ENCODE results near the gene C17orf113. TPM values are rescaled to one million over a fixed set of nuclear protein-coding genes. Genes with fewer than 3 reads are reported as not detected.

The C17orf113 gene
- total and polyA plus RNA-seq, 2 of the 13 experiments (the other 11 are each of a cell fraction or from before 2014, with no cell fraction given): 0.87 to 1.1 TPM

- TF ChIP-seq KMT2B (CRISPR knock-in tag; IDR thresholded peaks at IDR 0.05) (peak; percentile 95), ZNF577 (CRISPR knock-in tag; IDR thresholded peaks at IDR 0.05; ENCODE audit: borderline replicate concordance, low read depth) (peak; percentile 82; the same call in 1 of the 2 replicates), SMAD9 (CRISPR knock-in tag; IDR thresholded peaks at IDR 0.05) (no peak; the same call in 1 of the 2 replicates), SRY (CRISPR knock-in tag; IDR thresholded peaks at IDR 0.05) (peak; percentile 93), PAWR (CRISPR knock-in tag; IDR thresholded peaks at IDR 0.05; ENCODE audit: borderline replicate concordance) (peak; percentile 99; the same call in 1 of the 2 replicates), PHF8 (CRISPR knock-in tag; IDR thresholded peaks at IDR 0.05) (peak; percentile 97), ZNF329 (CRISPR knock-in tag; IDR thresholded peaks at IDR 0.05; ENCODE audit: low read depth) (peak; percentile 88), ZNF678 (CRISPR knock-in tag; IDR thresholded peaks at IDR 0.05) (peak; percentile 96), ZBTB38 (CRISPR knock-in tag; IDR thresholded peaks at IDR 0.05) (peak; percentile 59; the same call in 1 of the 2 replicates), ZNF501 (CRISPR knock-in tag; IDR thresholded peaks at IDR 0.05) (peak; percentile 96), KIAA2018 (CRISPR knock-in tag; IDR thresholded peaks at IDR 0.05; ENCODE audit: borderline replicate concordance) (no peak), ZNF567 (CRISPR knock-in tag; IDR thresholded peaks at IDR 0.05; ENCODE audit: borderline replicate concordance) (peak; percentile 63; the same call in 1 of the 2 replicates)
- TF ChIP-seq, protein P1, sequence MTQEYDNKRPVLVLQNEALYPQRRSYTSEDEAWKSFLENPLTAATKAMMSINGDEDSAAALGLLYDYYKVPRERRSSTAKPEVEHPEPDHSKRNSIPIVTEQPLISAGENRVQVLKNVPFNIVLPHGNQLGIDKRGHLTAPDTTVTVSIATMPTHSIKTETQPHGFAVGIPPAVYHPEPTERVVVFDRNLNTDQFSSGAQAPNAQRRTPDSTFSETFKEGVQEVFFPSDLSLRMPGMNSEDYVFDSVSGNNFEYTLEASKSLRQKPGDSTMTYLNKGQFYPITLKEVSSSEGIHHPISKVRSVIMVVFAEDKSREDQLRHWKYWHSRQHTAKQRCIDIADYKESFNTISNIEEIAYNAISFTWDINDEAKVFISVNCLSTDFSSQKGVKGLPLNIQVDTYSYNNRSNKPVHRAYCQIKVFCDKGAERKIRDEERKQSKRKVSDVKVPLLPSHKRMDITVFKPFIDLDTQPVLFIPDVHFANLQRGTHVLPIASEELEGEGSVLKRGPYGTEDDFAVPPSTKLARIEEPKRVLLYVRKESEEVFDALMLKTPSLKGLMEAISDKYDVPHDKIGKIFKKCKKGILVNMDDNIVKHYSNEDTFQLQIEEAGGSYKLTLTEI (CRISPR knock-in tag; conservative IDR thresholded peaks at IDR 0.05): no peak
- TF ChIP-seq, protein P2, sequence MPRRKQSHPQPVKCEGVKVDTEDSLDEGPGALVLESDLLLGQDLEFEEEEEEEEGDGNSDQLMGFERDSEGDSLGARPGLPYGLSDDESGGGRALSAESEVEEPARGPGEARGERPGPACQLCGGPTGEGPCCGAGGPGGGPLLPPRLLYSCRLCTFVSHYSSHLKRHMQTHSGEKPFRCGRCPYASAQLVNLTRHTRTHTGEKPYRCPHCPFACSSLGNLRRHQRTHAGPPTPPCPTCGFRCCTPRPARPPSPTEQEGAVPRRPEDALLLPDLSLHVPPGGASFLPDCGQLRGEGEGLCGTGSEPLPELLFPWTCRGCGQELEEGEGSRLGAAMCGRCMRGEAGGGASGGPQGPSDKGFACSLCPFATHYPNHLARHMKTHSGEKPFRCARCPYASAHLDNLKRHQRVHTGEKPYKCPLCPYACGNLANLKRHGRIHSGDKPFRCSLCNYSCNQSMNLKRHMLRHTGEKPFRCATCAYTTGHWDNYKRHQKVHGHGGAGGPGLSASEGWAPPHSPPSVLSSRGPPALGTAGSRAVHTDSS (CRISPR knock-in tag; conservative IDR thresholded peaks at IDR 0.05): no peak; the same call in 1 of the 2 replicates
Observed at GRCh38 chr17:42016941-42017865, 33.2 kb downstream of the C17orf113 start, which contains the start of gene DNAJC7 (continued).

All from HepG2 (cell line).